Neural cell (in vitro differentiated cells): ENCODE measurements around the gene TF. TPM values are rescaled to one million over a fixed set of nuclear protein-coding genes. Genes with fewer than 3 reads are reported as not detected.

Source experiments
- H2AFZ ChIP-seq: fragments of 200-600, 300-800 bp; sonication (generic), shearing (Covaris generic); 2 replicates; pipeline ENCODE4 v1.6.0; 2014; ENCODE audit warnings: low read depth, mild to moderate bottlenecking, antibody characterized with exemption, low read length, moderate library complexity
- H3F3A ChIP-seq: fragments of 200-600 bp; shearing (Covaris generic); 2 replicates; pipeline ENCODE4 v1.6.1; 2016; ENCODE audit warnings: mild to moderate bottlenecking, moderate library complexity, mixed read lengths, antibody characterized with exemption, low read length; ENCODE audit not compliant: insufficient read depth, poor library complexity, severe bottlenecking
- H3K27ac ChIP-seq: fragments of 200-600, 300-800 bp; sonication (generic), shearing (Covaris generic); 2 replicates; pipeline ENCODE4 v1.5.1; 2014; ENCODE audit warnings: mild to moderate bottlenecking, low read length, moderate library complexity
- H3K27me3 ChIP-seq: fragments of 300-800, 200-600 bp; sonication (generic), shearing (Covaris generic); 2 replicates; pipeline ENCODE4 v1.6.0; 2014; ENCODE audit warnings: mild to moderate bottlenecking, low read depth, low read length, moderate library complexity; ENCODE audit not compliant: insufficient read depth
- H3K36me3 ChIP-seq: fragments of 300-800, 200-600 bp; sonication (generic), shearing (Covaris generic); 2 replicates; pipeline ENCODE4 v1.5.1; 2014; ENCODE audit warnings: mild to moderate bottlenecking, antibody characterized with exemption, low read length, moderate library complexity; ENCODE audit not compliant: insufficient read depth
- H3K4me2 ChIP-seq: fragments of 300-800, 200-600 bp; sonication (generic), shearing (Covaris generic); 2 replicates; pipeline ENCODE4 v1.6.0; 2014; ENCODE audit warnings: mild to moderate bottlenecking, low read length
- H3K4me3 ChIP-seq: fragments of 300-800, 200-600 bp; sonication (generic), shearing (Covaris generic); 2 replicates; pipeline ENCODE4 v1.5.1; 2014; ENCODE audit warnings: mild to moderate bottlenecking, low read length, moderate library complexity
- H3K79me2 ChIP-seq: fragments of 200-600 bp; shearing (Covaris generic); replicated peaks from 2 replicates; pipeline ENCODE4 v1.6.0; 2014; ENCODE audit warnings: mild to moderate bottlenecking, low read length, moderate library complexity; ENCODE audit not compliant: insufficient read depth
- H3K9ac ChIP-seq: fragments of 300-800, 200-600 bp; sonication (generic), shearing (Covaris generic); 2 replicates; pipeline ENCODE4 v1.6.1; 2016; ENCODE audit warnings: mild to moderate bottlenecking, low read length, mixed read lengths
- H3K9me2 ChIP-seq: fragments of 200-600 bp; shearing (Covaris generic); 2 replicates; pipeline ENCODE4 v1.6.1; 2016; ENCODE audit warnings: mild to moderate bottlenecking, low read length, mixed read lengths; ENCODE audit not compliant: insufficient read depth
- H3K9me3 ChIP-seq: fragments of 200-600, 300-800 bp; sonication (generic), shearing (Covaris generic); 2 replicates; pipeline ENCODE4 v1.6.1; 2016; ENCODE audit warnings: mild to moderate bottlenecking, mixed run types, low read length, moderate library complexity, mixed read lengths
- H4K20me1 ChIP-seq: fragments of 200-600 bp; shearing (Covaris generic); 2 replicates; pipeline ENCODE4 v1.6.1; 2016; ENCODE audit warnings: mild to moderate bottlenecking, mixed run types; ENCODE audit not compliant: insufficient read depth
- EP300 ChIP-seq: fragments of 450-650 bp; conservative IDR thresholded peaks from 2 replicates; pipeline ENCODE4 v1.6.1; 2014; ENCODE audit warnings: antibody characterized with exemption, mild to moderate bottlenecking, moderate library complexity; ENCODE audit not compliant: poor library complexity, severe bottlenecking
- EZH2 ChIP-seq: fragments of 200-600, 300-800 bp; shearing (Covaris generic), sonication (generic); IDR thresholded peaks from 2 replicates; pipeline ENCODE4 v1.6.1; 2014; ENCODE audit warnings: antibody characterized with exemption, low read length, borderline replicate concordance, mild to moderate bottlenecking; ENCODE audit not compliant: insufficient read depth, poor library complexity, severe bottlenecking
- MXI1 ChIP-seq: fragments of 450-650 bp; conservative IDR thresholded peaks from 2 replicates; pipeline ENCODE4 v1.6.1; 2014; ENCODE audit warnings: antibody characterized with exemption, mild to moderate bottlenecking; ENCODE audit not compliant: poor library complexity, severe bottlenecking
- POLR2AphosphoS5 ChIP-seq: IDR thresholded peaks from 2 replicates; pipeline ENCODE4 v1.6.1; 2012
- RAD21 ChIP-seq: fragments of 450-650 bp; conservative IDR thresholded peaks from 2 replicates; pipeline ENCODE4 v1.6.1; 2014; ENCODE audit warnings: antibody characterized with exemption, mild to moderate bottlenecking, moderate library complexity
- SMC3 ChIP-seq: fragments of 450-650 bp; conservative IDR thresholded peaks from 2 replicates; pipeline ENCODE4 v1.6.1; 2014; ENCODE audit warnings: antibody characterized with exemption, mild to moderate bottlenecking, moderate library complexity; ENCODE audit not compliant: poor library complexity
- TAF1 ChIP-seq: IDR thresholded peaks from 2 replicates; pipeline ENCODE4 v1.6.1; 2012; ENCODE audit warnings: low read depth
- polyA plus RNA-seq: library from polyadenylated mRNA; depleted of rRNA; stranded (reverse); fragments of >200 nt; gene quantifications from 2 replicates; pipeline ENCODE4 v1.2.3, GENCODE V29; 2014
- TF ChIP-seq, protein P1 (sequence below): IDR thresholded peaks from 2 replicates; pipeline ENCODE4 v1.6.1; 2012; ENCODE audit warnings: borderline replicate concordance
- TF ChIP-seq, protein P2 (sequence below): fragments of 450-650 bp; IDR thresholded peaks from 2 replicates; pipeline ENCODE4 v1.5.1; 2014; ENCODE audit warnings: antibody characterized with exemption, mild to moderate bottlenecking, moderate library complexity; ENCODE audit not compliant: poor library complexity, severe bottlenecking

Gene TF
- polyA plus RNA-seq, 1 donor from 2014 or later: 1.4 TPM

DNA sequence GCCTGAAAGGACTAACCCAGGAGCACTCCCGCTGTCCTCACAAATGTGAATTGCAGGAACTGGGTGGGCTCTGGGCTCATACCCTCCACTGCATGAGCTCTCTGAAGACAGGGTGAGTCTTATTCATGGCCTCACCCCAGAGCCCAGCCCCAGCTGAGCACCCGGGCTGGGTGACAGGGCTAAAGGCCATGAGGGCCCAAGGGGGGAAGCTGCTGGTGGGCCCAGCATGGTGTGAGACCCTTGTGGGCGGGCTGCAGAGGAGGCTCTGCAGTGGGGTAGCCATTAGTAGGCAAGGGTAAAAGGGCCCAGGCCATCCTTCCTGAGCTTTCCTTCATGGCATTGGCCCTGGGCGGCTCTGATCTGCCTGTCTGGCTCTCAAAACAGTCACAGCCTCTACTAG lies 89.8 kb downstream of the TF start:
- no peak overlapping the region for H3K9ac ChIP-seq
- H3K79me2 ChIP-seq: no peaks in the 10 kb centered on the region
- no peak overlapping the region for H2AFZ ChIP-seq
- TF ChIP-seq SMC3: no peak
- TF ChIP-seq EP300: no peak
- no peak for TF ChIP-seq EZH2
- TF ChIP-seq, protein P1, sequence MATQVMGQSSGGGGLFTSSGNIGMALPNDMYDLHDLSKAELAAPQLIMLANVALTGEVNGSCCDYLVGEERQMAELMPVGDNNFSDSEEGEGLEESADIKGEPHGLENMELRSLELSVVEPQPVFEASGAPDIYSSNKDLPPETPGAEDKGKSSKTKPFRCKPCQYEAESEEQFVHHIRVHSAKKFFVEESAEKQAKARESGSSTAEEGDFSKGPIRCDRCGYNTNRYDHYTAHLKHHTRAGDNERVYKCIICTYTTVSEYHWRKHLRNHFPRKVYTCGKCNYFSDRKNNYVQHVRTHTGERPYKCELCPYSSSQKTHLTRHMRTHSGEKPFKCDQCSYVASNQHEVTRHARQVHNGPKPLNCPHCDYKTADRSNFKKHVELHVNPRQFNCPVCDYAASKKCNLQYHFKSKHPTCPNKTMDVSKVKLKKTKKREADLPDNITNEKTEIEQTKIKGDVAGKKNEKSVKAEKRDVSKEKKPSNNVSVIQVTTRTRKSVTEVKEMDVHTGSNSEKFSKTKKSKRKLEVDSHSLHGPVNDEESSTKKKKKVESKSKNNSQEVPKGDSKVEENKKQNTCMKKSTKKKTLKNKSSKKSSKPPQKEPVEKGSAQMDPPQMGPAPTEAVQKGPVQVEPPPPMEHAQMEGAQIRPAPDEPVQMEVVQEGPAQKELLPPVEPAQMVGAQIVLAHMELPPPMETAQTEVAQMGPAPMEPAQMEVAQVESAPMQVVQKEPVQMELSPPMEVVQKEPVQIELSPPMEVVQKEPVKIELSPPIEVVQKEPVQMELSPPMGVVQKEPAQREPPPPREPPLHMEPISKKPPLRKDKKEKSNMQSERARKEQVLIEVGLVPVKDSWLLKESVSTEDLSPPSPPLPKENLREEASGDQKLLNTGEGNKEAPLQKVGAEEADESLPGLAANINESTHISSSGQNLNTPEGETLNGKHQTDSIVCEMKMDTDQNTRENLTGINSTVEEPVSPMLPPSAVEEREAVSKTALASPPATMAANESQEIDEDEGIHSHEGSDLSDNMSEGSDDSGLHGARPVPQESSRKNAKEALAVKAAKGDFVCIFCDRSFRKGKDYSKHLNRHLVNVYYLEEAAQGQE: no peak
- no peak for TF ChIP-seq TAF1
- TF ChIP-seq RAD21: no peak
- TF ChIP-seq, protein P2, sequence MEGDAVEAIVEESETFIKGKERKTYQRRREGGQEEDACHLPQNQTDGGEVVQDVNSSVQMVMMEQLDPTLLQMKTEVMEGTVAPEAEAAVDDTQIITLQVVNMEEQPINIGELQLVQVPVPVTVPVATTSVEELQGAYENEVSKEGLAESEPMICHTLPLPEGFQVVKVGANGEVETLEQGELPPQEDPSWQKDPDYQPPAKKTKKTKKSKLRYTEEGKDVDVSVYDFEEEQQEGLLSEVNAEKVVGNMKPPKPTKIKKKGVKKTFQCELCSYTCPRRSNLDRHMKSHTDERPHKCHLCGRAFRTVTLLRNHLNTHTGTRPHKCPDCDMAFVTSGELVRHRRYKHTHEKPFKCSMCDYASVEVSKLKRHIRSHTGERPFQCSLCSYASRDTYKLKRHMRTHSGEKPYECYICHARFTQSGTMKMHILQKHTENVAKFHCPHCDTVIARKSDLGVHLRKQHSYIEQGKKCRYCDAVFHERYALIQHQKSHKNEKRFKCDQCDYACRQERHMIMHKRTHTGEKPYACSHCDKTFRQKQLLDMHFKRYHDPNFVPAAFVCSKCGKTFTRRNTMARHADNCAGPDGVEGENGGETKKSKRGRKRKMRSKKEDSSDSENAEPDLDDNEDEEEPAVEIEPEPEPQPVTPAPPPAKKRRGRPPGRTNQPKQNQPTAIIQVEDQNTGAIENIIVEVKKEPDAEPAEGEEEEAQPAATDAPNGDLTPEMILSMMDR: no peak
- no peak for TF ChIP-seq MXI1
- TF ChIP-seq POLR2AphosphoS5: no peak
- H3K4me2 ChIP-seq: no peak overlapping the region
- H3K4me3 ChIP-seq: no peak overlapping the region
- H4K20me1 ChIP-seq: no peaks in the 10 kb centered on the region
- no peak overlapping the region for H3K27ac ChIP-seq
- no peaks in the 10 kb centered on the region for H3K27me3 ChIP-seq
- no peaks in the 10 kb centered on the region for H3K36me3 ChIP-seq
- H3K9me2 ChIP-seq: no peaks in the 10 kb centered on the region
- no peaks in the 10 kb centered on the region for H3K9me3 ChIP-seq
- no peaks in the 10 kb centered on the region for H3F3A ChIP-seq

DNA sequence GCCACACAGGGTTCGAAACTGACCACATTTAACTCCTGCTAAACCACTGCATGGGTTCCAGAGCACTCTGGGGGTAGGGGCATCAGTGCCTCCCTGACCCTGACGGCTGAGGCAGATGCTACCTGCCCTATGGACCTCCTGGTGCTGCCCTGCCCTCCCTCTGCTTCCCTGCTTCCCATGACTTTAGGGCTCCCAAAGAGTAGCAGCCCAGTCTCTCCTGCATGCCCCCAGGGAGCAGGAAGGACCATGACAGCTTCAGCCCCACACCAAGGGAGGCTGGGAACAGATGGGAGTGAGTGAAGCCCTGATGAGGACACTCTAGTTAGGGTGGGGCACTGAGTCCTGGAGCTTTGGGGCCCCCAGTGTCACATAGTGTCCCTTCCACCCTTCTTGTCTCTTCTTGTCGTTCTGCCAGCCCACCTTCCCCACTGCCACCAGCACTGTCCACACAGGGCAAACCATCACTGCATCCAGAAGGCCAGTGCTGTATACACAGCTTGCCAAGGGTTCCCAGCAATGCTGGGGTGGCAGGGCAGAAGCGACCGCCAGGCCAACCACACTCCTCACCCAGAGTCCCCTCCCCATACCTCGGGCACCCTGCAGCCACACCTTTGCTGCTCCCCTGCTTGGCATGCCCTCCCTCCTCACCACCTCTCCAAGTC lies 90.4 kb downstream of the TF start:
- H3K4me2 ChIP-seq: no peak overlapping the region
- no peaks in the 10 kb centered on the region for H3K79me2 ChIP-seq
- H4K20me1 ChIP-seq: no peaks in the 10 kb centered on the region
- no peak overlapping the region for H3K9ac ChIP-seq
- H2AFZ ChIP-seq: no peak overlapping the region
- no peaks in the 10 kb centered on the region for H3K9me3 ChIP-seq
- no peaks in the 10 kb centered on the region for H3F3A ChIP-seq
- H3K36me3 ChIP-seq: no peaks in the 10 kb centered on the region
- H3K9me2 ChIP-seq: no peaks in the 10 kb centered on the region
- H3K4me3 ChIP-seq: no peak overlapping the region
- TF ChIP-seq, protein P1: no peak
- no peak for TF ChIP-seq SMC3
- TF ChIP-seq EP300: no peak
- no peak for TF ChIP-seq TAF1
- no peak for TF ChIP-seq EZH2
- no peak for TF ChIP-seq RAD21
- TF ChIP-seq, protein P2: no peak
- TF ChIP-seq POLR2AphosphoS5: no peak
- no peak for TF ChIP-seq MXI1
- no peak overlapping the region for H3K27ac ChIP-seq
- H3K27me3 ChIP-seq: no peaks in the 10 kb centered on the region
